22Rv1 (cell line): Measurements from ENCODE around the gene SIGLEC5.

Source experiments
- H3K27ac ChIP-seq: fragments of 450-650 bp; 2 replicates; pipeline ENCODE4 v1.5.1; 2017
- CTCF ChIP-seq: fragments of 450-650 bp; IDR thresholded peaks from 2 replicates; pipeline ENCODE4 v1.5.1; 2017; ENCODE audit warnings: mild to moderate bottlenecking
- ZFX ChIP-seq: fragments of 450-650 bp; IDR thresholded peaks from 2 replicates; pipeline ENCODE4 v1.6.1; 2017; ENCODE audit warnings: antibody characterized with exemption, borderline replicate concordance

Gene SIGLEC5

GRCh38 chr19:51593969-51594773 lies 36.0 kb downstream of the SIGLEC5 start:
- H3K27ac ChIP-seq, result peak overlapping the region; percentile 60
- TF ChIP-seq ZFX, result no peak
- no peak for TF ChIP-seq CTCF

GRCh38 chr19:51593138-51593890 lies 36.9 kb downstream of the SIGLEC5 start:
- H3K27ac ChIP-seq, result peak overlapping the region; percentile 60
- TF ChIP-seq CTCF (no peak), ZFX (no peak)

GRCh38 chr19:51592521-51592920 lies 37.7 kb downstream of the SIGLEC5 start:
- H3K27ac ChIP-seq, result no peak overlapping the region
- TF ChIP-seq ZFX, result no peak
- TF ChIP-seq CTCF, result no peak

GRCh38 chr19:51590441-51590840 lies 39.8 kb downstream of the SIGLEC5 start:
- H3K27ac ChIP-seq, result no peak overlapping the region
- TF ChIP-seq CTCF (no peak), ZFX (no peak)

GRCh38 chr19:51589511-51589910 lies 40.7 kb downstream of the SIGLEC5 start:
- no peak overlapping the region for H3K27ac ChIP-seq

GRCh38 chr19:51587264-51588191 lies 42.7 kb downstream of the SIGLEC5 start:
- TF ChIP-seq ZFX (no peak), CTCF (no peak)
- no peak overlapping the region for H3K27ac ChIP-seq

More at GRCh38 chr19:51589511-51589910, 40.7 kb downstream of the SIGLEC5 start:
- no peak for TF ChIP-seq ZFX
- TF ChIP-seq CTCF, result no peak
